Fibroblast of lung (primary cell): ENCODE measurements around the gene FAM13A. TPM values are rescaled to one million over a fixed set of nuclear protein-coding genes. Genes with fewer than 3 reads are reported as not detected.

Experiments used
- DNase-seq, 2 donors: peaks; one replicate each; pipeline versions ENCODE4 v3.0.0 to v3.0.0-alpha.2; 2010; ENCODE audit warnings: low read depth in 2 of 2
- H2AFZ ChIP-seq: 2 replicates; pipeline ENCODE4 v1.5.1; 2012; ENCODE audit warnings: low read length, control low read depth, inconsistent platforms
- H3K27ac ChIP-seq: 2 replicates; pipeline ENCODE4 v1.5.1; 2011; ENCODE audit warnings: low read length, control low read depth; ENCODE audit not compliant: insufficient read depth
- H3K27me3 ChIP-seq: 2 replicates; pipeline ENCODE4 v1.5.1; 2011; ENCODE audit warnings: mild to moderate bottlenecking, low read length; ENCODE audit not compliant: control insufficient read depth, insufficient read depth
- H3K36me3 ChIP-seq: 2 replicates; pipeline ENCODE4 v1.5.1; 2011; ENCODE audit warnings: low read length; ENCODE audit not compliant: control insufficient read depth, insufficient read depth
- H3K4me1 ChIP-seq: 2 replicates; pipeline ENCODE4 v1.5.1; 2011; ENCODE audit warnings: low read length; ENCODE audit not compliant: control insufficient read depth, insufficient read depth; ENCODE audit errors: extremely low read depth
- H3K4me2 ChIP-seq: 2 replicates; pipeline ENCODE4 v1.5.1; 2011; ENCODE audit warnings: low read length, control low read depth; ENCODE audit not compliant: insufficient read depth; ENCODE audit errors: extremely low read depth
- H3K4me3 ChIP-seq, 4 experiments: fragments of 200-600 bp in 1 of 4; sonication (generic) in 1 of 4; replicated peaks in 1 of 4; 2 replicates each; pipeline ENCODE4 v1.5.1; 2011 to 2016; ENCODE audit warnings: low read length in 4 of 4, low read depth in 3 of 4, mild to moderate bottlenecking in 3 of 4, control low read depth in 2 of 4, inconsistent platforms in 1 of 4, mixed read lengths in 1 of 4; ENCODE audit not compliant: insufficient read depth in 1 of 4; ENCODE audit errors: control extremely low read depth in 1 of 4
- H3K79me2 ChIP-seq: 2 replicates; pipeline ENCODE4 v1.5.1; 2012; ENCODE audit warnings: mild to moderate bottlenecking, low read length, inconsistent platforms; ENCODE audit not compliant: control insufficient read depth, insufficient read depth
- H3K9ac ChIP-seq: 2 replicates; pipeline ENCODE4 v1.5.1; 2011; ENCODE audit warnings: mild to moderate bottlenecking, low read length, control low read depth; ENCODE audit not compliant: insufficient read depth
- H3K9me3 ChIP-seq: 2 replicates; pipeline ENCODE4 v1.5.1; 2012; ENCODE audit warnings: low read depth, low read length; ENCODE audit not compliant: control insufficient read depth, insufficient read depth
- H4K20me1 ChIP-seq: 2 replicates; pipeline ENCODE4 v1.5.1; 2011; ENCODE audit warnings: low read length; ENCODE audit not compliant: control insufficient read depth, insufficient read depth; ENCODE audit errors: extremely low read depth
- CTCF ChIP-seq, 2 donors: IDR thresholded peaks in 1 of 2; conservative IDR thresholded peaks in 1 of 2; 1 replicate in 1 of 2; 2 replicates in 1 of 2; pipeline ENCODE4 v1.5.1; 2011 to 2012; ENCODE audit warnings: low read length in 2 of 2, control low read depth in 1 of 2, inconsistent platforms in 1 of 2, low read depth in 1 of 2, mild to moderate bottlenecking in 1 of 2
- EZH2 ChIP-seq: IDR thresholded peaks from 2 replicates; pipeline ENCODE4 v1.5.1; 2012; ENCODE audit warnings: low read length, control low read depth, mild to moderate bottlenecking; ENCODE audit errors: missing control alignments
- polyA plus RNA-seq, 2 donors: library from polyadenylated mRNA; depleted of rRNA in 1 of 2; stranded (reverse) in 1 of 2; unstranded in 1 of 2; fragments of >200 nt; gene quantifications; 2 replicates each; pipeline ENCODE4 v1.2.1, GENCODE V29; 2011 to 2012; ENCODE audit warnings: missing spikeins in 1 of 2
- total RNA-seq: library from RNA; depleted of rRNA; stranded (reverse); fragments of >200 nt; gene quantifications from 2 replicates; pipeline ENCODE4 v1.2.1, GENCODE V29; 2014

Gene FAM13A
- total and polyA plus RNA-seq, 2 donors (not counting 1 experiment from before 2014, with no cell fraction given) = 14.3 to 23.9 TPM

- H3K9ac ChIP-seq = no peak overlapping the region
- TF ChIP-seq EZH2 (no peak), CTCF (conservative IDR thresholded peaks at IDR 0.05 in 1 of 2, IDR thresholded peaks at IDR 0.05 in 1 of 2; ENCODE audit: low read depth in 1 of 2, low read length in 2 of 2) (peak; percentile 72 to 78)
- H3K79me2 ChIP-seq = no peaks in the 10 kb centered on the region
- no peak overlapping the region for H3K27ac ChIP-seq
- no peaks in the 10 kb centered on the region for H3K4me1 ChIP-seq
- peak; percentile 60 to 89 for DNase-seq
- no peak overlapping the region for H2AFZ ChIP-seq
- no peaks in the 10 kb centered on the region for H3K27me3 ChIP-seq
- no peaks in the 10 kb centered on the region for H3K9me3 ChIP-seq
- no peaks in the 10 kb centered on the region for H4K20me1 ChIP-seq
- H3K4me2 ChIP-seq = no peak overlapping the region
- H3K4me3 ChIP-seq = no peak overlapping the region
- no peaks in the 10 kb centered on the region for H3K36me3 ChIP-seq
Observed at GRCh38 chr4:89024051-89024675, 32.8 kb downstream of the FAM13A start.

GRCh38 chr4:89023140-89023539, 33.8 kb downstream of the FAM13A start:
- no peak overlapping the region for H3K27ac ChIP-seq
- no peak for DNase-seq

More at GRCh38 chr4:89023140-89023539, 33.8 kb downstream of the FAM13A start:
- no peak overlapping the region for H3K9ac ChIP-seq
- no peaks in the 10 kb centered on the region for H3K9me3 ChIP-seq
- H3K4me3 ChIP-seq = no peak overlapping the region
- no peak overlapping the region for H3K4me2 ChIP-seq
- no peaks in the 10 kb centered on the region for H3K36me3 ChIP-seq
- no peaks in the 10 kb centered on the region for H4K20me1 ChIP-seq
- no peaks in the 10 kb centered on the region for H3K4me1 ChIP-seq
- H3K27me3 ChIP-seq = no peaks in the 10 kb centered on the region
- H3K79me2 ChIP-seq = no peaks in the 10 kb centered on the region
- TF ChIP-seq CTCF (conservative IDR thresholded peaks at IDR 0.05 in 1 of 2, IDR thresholded peaks at IDR 0.05 in 1 of 2; ENCODE audit: low read depth in 1 of 2, low read length in 2 of 2) (no peak), EZH2 (no peak)
- H2AFZ ChIP-seq = no peak overlapping the region
